NCI-H2081 (cell line): ENCODE data around the gene CNOT6L.
"Not testable (repeated sequence)": the region's sequence is repeated elsewhere in the genome, so short reads cannot be mapped to it uniquely, and the experiment has no call there.

Experiments used
- DNase-seq, 2 experiments: peaks; one replicate each; lab custom pipeline; 2025; lab: John Stamatoyannopoulos, UW

Gene CNOT6L

DNA sequence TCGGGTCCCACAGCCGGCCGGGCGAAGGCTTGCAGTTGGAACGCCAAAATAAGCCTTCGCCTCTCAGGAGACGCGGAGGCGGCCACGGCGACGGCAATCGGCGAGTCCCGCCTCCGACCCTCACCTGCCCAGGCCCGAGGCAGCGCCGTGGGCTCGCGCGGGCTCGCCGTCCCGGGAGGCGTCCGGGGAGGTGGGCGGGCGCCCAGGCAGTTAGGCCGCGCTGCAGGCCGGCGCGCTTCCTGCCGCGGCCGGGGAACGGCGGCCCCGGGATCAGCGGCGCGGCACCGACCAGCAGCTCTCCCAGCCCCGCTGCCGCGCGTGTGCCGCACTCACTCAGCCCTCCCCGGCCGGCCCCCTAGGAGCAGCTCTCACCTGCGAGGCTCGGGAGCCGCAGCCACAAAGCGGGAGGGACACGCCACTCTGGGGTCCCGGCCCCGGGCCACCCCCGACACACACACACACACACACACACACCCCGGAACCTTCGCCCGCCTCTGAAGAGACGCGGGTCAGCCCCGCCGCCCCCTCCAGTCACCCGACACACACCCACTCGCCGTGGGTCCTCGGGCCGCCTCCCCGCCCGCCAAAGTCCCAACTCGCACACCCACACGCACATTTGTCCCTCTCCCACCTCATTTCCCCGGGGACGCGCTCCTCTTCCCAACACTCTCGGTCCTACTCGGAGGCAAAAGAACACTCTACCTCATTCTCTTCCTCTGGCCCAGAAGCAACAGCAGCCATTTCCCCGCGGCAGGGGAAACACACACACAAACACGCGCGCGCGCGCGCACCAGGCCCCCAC is at the start of gene CNOT6L:
Gene CNOT6L (minus strand): TSS at position 767 of the 802 bp plus-strand sequence. CDS start 60 bp downstream, at position 707.
- DNase-seq, result peak; percentile 26 to 60

GRCh38 chr4:77865259-77865658 is 46.1 kb upstream of the CNOT6L start:
- no peak for DNase-seq

DNA sequence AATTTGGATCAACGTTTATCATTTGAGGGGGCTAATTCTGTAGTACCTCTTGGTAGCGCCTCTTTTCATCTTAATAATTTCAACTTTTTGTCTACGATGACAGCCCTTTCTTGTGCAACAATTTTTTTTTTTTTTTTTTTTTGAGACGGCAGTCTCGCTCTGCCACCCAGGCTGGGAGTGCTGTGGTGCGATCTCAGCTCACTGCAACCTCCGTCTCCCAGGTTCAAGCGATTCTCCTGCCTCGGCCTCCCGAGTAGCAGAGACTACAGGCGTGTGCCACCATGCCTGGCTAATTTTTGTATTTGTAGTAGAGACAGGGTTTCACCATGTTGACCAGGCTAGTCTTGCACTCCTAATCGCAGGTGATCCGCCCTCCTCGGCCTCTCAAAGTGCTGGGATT is 44.2 kb upstream of the CNOT6L start:
- DNase-seq, result not testable (repeated sequence)

GRCh38 chr4:77862478-77863216 is 43.5 kb upstream of the CNOT6L start, which contains the start of gene MRPL1:
Gene MRPL1 (plus strand): TSS chr4:77862830. CDS start chr4:77862849, 19 bp downstream.
- DNase-seq, result peak; percentile 86 to 93

DNA sequence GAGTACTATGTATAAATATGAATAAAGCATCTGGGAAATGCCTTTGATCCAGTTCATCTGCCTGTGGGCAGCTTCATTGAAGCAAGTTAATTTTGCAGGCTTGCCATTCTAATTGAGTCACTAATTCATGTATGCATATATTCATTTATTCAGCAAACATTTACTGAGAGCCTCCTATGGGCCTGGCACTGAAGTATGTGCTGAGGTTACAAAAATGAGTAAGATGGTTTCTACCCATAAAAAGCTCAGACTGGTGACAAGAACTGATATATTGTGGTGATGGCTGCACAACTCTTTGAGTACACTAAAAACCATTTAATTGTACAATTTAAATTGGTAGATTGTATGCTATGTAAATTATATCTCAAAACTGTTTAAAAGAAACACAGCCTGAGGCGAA is 42.3 kb upstream of the CNOT6L start:
- DNase-seq, result no peak

- no peak for DNase-seq
Observed at GRCh38 chr4:77859256-77859655, 40.1 kb upstream of the CNOT6L start.

DNA sequence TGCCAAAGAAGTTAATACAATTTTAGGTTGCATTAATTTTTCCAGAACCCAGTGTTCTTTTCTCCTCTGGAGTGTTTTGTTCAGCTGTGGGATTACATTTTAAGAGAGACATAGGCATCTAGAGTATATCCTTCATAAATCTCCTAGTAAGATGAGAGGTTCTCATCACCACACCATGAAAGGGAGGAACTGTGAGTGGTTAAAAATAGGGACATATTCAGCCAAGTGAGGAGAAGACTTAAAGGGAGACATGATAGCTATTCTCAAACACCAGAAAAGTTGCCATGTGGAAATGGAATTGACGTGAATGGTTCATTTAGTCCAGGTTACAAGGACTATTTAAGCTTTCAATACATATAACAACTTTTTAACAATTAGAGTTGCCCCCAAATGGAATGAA is 37.0 kb upstream of the CNOT6L start:
- no peak for DNase-seq

DNA sequence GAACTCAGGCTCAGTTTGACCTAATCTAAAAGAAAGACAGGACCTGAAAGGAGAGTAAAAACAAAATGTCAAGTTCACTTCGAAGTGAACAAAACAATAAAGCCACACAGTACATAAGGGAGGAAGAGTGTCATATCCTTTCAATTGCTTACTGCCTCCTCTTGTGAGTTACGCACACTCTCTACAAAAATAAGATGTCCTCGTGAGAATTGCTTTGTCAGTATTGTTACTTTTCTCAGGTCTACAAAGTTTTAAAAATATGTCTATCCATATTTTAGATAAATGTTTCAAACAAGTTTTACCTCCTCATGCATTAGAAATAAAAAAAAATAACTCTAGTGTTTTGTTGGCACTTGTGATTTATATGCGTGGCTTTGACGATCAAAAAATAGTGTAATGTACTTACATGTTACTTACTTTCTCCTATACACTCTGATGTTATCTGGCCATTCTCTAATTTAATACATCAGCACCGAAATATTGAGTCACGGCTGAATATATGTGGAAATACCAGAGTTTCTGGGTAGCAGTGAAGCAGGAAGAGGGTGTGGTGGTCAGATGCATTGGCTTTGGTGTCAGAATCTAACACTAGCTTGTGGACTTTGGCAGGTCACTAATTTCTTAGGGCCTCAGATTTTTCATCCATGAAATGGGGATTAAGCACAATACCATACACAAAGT is 35.4 kb upstream of the CNOT6L start:
- no peak for DNase-seq

GRCh38 chr4:77852892-77853495 is 33.8 kb upstream of the CNOT6L start:
- DNase-seq, result no peak

DNA sequence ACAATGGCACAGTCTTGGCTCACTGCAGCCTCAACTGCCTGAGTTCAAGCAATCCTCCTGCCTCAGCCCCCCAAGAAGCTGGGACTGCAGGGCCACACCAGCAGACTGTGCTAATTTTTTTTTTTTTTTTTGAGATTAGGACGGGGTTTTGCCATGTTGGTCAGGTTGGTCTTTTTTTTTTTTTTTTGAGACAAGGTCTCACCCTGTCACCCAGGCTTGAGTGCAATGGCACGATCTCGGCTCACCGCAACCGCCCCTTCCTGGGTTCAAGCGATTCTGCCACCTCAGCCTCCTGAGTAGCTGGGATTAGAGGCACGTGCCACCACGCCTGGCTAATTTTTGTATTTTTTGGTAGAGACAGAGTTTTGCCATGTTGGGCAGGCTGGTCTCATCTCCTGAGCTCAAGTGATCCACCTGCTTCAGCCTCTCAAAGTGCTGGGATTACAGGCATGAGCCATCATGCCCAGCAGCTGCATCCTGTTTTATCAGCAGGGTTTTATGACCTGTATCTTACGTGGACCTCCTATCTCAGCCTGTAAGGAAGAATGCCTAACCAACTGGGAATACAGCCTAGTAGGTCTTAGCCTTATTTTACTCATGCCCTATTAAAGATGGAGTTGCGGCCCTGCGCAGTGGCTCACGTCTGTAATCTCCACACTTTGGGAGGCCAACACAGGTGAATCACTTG is 30.3 kb upstream of the CNOT6L start:
- peak in 1 of 2 experiments; percentile 6 for DNase-seq

DNA sequence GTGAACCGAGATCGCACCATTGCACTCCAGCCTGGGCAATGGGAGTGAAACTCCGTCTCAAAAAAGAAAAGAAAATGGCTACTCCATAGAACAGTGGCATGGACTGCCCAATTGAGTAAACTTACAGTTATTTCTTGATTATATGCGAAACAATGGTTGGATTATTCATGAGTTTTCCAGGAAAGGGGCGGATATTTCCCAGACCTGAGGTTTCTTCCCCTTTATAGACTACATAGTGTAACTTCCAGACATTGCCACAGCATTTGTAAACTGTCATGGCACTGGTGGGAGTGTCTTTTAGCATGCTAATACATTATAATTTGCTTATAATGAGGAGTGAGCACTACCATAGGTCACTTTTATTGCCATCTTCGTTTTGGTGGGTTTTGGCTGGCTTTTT is 29.3 kb upstream of the CNOT6L start:
- no peak for DNase-seq

DNA sequence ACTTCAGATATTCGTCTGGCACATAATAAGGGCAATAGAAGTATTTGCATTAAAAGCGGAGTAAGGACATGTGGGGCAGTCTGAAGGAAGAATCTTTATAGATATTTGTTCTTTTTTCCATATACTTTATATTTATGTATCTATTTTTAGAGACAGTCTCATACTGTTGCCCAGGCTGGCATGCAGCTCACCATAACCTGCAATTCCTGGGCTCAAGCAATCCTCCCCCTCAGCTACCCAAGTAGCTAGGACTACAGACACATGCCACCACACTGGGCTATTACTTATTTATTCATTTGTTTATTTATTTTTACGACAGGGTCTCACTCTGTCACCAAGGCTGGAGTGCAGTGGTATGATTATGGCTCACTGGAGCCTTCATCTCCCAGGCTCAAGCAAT is 26.8 kb upstream of the CNOT6L start:
- no peak for DNase-seq

DNA sequence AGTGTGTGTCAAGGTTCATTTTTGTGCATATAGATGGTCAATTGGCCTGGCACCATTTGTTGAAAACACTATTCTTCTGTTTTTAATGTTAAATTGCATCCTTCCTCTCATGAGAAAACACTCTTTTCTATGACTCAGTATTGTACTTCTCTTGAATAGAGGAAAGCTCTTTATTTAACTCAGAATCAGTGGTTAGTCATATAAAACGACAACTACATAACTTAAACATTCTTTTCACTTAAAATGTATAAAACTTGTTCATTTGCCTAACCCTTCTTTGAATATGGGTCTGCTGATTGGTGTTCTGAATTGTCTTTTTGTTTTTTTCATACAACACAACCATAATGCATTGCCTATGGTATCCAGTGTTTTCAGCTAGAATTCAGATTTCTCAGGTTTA is 26.2 kb upstream of the CNOT6L start:
- no peak for DNase-seq

DNA sequence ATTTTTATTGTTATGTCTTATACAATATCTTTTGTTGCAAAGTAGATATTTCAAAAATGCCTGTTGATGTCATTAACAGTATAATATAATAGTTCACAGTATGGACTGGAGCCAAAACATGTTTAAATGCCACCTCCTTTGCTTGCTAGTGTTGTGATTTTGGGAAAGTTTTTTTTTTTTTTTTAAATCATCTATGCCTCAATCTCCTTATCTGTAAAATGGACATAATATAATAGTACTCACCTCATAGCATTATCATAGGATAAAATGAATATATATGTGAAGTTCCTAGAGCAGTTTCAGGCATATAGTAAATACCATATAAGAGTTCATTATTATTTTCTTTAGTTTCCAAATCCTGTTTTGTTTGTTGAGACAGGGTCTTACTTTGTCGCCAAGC is 25.2 kb upstream of the CNOT6L start:
- DNase-seq, result no peak

- DNase-seq, result no peak
Observed at GRCh38 chr4:77843628-77844027, 24.5 kb upstream of the CNOT6L start.

DNA sequence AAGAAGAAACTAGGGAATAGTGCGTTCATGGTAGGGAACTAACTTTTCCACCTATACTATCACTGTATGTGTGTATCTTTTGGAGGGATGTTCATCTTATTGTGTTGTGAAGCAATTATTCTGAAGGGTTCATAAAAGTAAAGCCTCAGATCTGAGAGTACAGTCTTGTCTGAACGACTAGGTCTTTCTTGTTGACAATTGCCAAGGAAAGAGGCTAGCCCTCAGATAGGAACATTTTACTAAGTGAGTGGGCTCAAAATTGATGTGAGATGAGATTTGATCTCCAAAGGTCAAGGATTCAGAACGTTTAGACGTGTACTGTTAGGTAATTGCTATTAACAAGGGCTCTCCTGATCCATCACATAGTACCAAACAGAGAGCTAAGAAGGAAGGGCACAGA is 15.2 kb upstream of the CNOT6L start:
- DNase-seq, result no peak

DNA sequence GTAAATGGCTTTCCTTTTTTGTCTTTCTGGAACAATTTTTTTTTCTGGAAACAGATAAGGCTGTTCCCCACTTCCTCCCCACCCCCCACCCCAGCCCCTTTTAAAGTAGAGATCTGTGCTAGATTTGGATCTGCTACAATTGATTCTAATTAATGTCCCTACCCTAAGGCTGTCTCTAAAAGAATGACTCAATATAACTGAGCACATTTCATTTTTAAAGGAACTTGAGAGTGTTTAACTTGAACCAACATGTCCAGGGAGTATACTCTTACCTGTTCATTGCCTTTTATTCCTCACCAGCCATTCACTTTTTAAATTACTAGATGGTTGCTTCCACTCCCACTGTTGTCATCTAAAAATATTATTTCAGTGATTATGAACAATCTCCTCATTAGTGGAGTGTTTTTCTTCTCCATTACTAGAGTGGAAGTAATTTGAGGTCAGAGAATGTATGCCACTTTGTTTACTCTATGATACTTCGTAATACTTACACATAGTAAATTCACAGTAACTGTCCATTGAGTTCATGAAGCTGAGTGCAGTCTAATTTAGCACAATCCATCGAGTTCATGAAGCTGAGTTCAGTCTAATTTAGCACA is 14.1 kb upstream of the CNOT6L start:
- no peak for DNase-seq

DNA sequence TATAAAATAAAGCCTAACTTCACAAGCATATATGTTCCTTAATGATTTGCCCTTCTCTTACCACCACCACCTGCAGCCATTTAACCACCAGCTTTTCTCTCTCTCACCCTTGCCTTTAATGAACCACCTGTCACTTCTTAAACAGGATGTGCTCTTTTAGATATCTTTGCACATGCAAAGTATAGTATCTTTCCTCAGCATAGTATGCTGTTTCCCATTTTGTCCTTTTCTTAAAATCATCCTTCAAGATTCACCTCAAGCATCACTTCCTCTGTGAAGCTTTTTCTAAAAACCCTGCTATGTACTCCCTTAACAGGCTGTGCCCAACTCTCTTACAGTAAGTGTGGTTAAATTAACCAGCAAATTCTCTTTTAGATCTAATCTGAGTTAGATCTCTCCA is 8.2 kb upstream of the CNOT6L start:
- DNase-seq, result no peak

DNA sequence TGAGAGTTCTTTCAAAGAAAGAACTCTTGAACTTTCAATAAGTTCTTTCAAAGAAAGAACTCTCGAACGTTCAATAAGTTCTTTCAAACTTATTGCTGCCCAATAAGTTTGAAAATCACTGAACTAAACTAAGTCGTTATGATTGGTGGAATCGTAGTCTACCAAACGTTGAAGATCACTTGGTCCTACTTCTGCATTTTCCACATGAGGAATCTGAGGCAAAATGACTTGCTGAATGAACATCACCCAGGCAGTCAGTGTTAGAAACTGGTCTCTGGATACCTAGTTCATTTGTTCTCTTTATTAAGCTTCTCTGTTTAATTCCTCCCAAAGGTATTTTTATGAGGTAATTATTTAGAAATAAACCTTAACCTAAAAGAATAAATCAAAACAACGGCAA is 7.1 kb upstream of the CNOT6L start:
- DNase-seq, result no peak

DNA sequence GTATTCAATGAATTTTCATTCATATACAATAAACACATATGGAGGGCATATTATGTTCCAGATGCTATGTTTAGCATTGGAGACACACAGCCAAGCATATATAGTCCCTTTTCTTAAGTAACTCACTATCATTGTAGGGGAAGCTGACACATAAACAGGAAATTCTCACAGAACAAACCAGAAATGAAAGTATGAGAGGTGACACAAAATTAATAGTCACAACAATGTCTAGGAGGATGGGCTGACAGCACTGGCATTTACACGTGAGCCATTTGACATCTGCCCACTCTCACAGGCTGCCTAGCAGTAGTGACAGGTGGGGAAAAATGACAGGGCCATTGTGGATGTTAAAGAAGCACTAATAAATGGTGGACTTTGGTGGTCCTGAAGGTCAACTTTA is 2.6 kb upstream of the CNOT6L start:
- DNase-seq, result no peak
